K562 (cell line): ENCODE data around the gene FOXI1. TPM values are rescaled to one million over a fixed set of nuclear protein-coding genes. Genes with fewer than 3 reads are reported as not detected.

Source experiments
- ARHGAP35 ChIP-seq: fragments of 450-650 bp; IDR thresholded peaks from 2 replicates; pipeline ENCODE4 v1.6.1; 2018; ENCODE audit not compliant: partially characterized antibody
- ARID2 ChIP-seq: fragments of 450-650 bp; IDR thresholded peaks from 2 replicates; pipeline ENCODE4 v1.6.1; 2017; ENCODE audit warnings: antibody characterized with exemption, mild to moderate bottlenecking
- CHD4 ChIP-seq: fragments of 200-600 bp; sonication (generic); IDR thresholded peaks from 3 replicates; pipeline ENCODE4 v1.6.1; 2012; ENCODE audit warnings: low read depth, mild to moderate bottlenecking, mixed read lengths, low read length, inconsistent platforms; ENCODE audit not compliant: insufficient read depth, insufficient replicate concordance, poor library complexity, severe bottlenecking
- CREB1 ChIP-seq, 2 experiments: sonication (generic) in 1 of 2; formaldehyde crosslinking in 1 of 2; IDR thresholded peaks; 2 replicates each; pipeline versions ENCODE4 v1.6.1 to v1.8.0; 2012 to 2022; ENCODE audit warnings: inconsistent platforms in 1 of 2, mild to moderate bottlenecking in 1 of 2, missing genetic modification reagents in 1 of 2, moderate library complexity in 1 of 2
- CXXC5 ChIP-seq: fragments of 250-450 bp; sonication (Bioruptor Pico); IDR thresholded peaks from 2 replicates; pipeline ENCODE4 v1.8.0; 2022; ENCODE audit warnings: inconsistent platforms, mild to moderate bottlenecking, moderate library complexity
- DMBX1 ChIP-seq: fragments of 250-450 bp; sonication (Bioruptor Pico); IDR thresholded peaks from 2 replicates; pipeline ENCODE4 v1.8.0; 2022; ENCODE audit warnings: inconsistent platforms, mild to moderate bottlenecking, moderate library complexity, borderline replicate concordance
- IRF2 ChIP-seq: sonication (generic); formaldehyde crosslinking; IDR thresholded peaks from 2 replicates; pipeline ENCODE4 v1.8.1; 2022; ENCODE audit warnings: mild to moderate bottlenecking, missing genetic modification reagents
- MTA2 ChIP-seq: fragments of 450-650 bp; IDR thresholded peaks from 2 replicates; pipeline ENCODE4 v1.6.1; 2016; ENCODE audit warnings: low read depth
- NCOA1 ChIP-seq: fragments of 450-650 bp; IDR thresholded peaks from 2 replicates; pipeline ENCODE4 v1.6.1; 2016; ENCODE audit warnings: low read depth
- PPARD ChIP-seq: fragments of 250-450 bp; sonication (Bioruptor Pico); IDR thresholded peaks from 2 replicates; pipeline ENCODE4 v1.8.0; 2022; ENCODE audit warnings: inconsistent platforms, mild to moderate bottlenecking, moderate library complexity
- SMAD2 ChIP-seq: fragments of 150-350 bp; IDR thresholded peaks from 2 replicates; pipeline ENCODE4 v1.6.1; 2014; ENCODE audit warnings: low read depth, mild to moderate bottlenecking, low read length
- SRSF1 ChIP-seq: fragments of 200-400 bp; formaldehyde crosslinking; IDR thresholded peaks from 2 replicates; pipeline ENCODE4 v1.6.1; 2017; ENCODE audit warnings: mild to moderate bottlenecking, low read depth, low read length, moderate library complexity
- TAF15 ChIP-seq: fragments of 200-400 bp; formaldehyde crosslinking; IDR thresholded peaks from 2 replicates; pipeline ENCODE4 v1.6.1; 2017; ENCODE audit warnings: mild to moderate bottlenecking, low read depth, low read length, moderate library complexity
- TBL1XR1 ChIP-seq, 2 experiments: IDR thresholded peaks; 2 replicates each; pipeline ENCODE4 v1.6.1; 2012; ENCODE audit warnings: improper control_type of control experiment in 2 of 2, low read length in 2 of 2, mild to moderate bottlenecking in 1 of 2
- ZNF134 ChIP-seq: fragments of 250-450 bp; sonication (Bioruptor Pico); conservative IDR thresholded peaks from 2 replicates; pipeline ENCODE4 v1.4.0; 2020
- ZNF140 ChIP-seq: fragments of 250-450 bp; sonication (Bioruptor Pico); IDR thresholded peaks from 2 replicates; pipeline ENCODE4 v1.8.0; 2021; ENCODE audit warnings: moderate library complexity, mild to moderate bottlenecking, inconsistent platforms
- ZZZ3 ChIP-seq: fragments of 450-650 bp; IDR thresholded peaks from 2 replicates; pipeline ENCODE4 v1.6.1; 2016; ENCODE audit warnings: antibody characterized with exemption, mild to moderate bottlenecking, moderate library complexity
- polyA plus RNA-seq, 8 experiments: library from polyadenylated mRNA; depleted of rRNA in 4 of 8; stranded (reverse) in 5 of 8; unstranded in 3 of 8; fragments of >200 nt; fragmentation: Nextera tagmentation in 2 of 8; fragmentation: Illumina TruSeq in 1 of 8; extraction: Ambion mirVana in 2 of 8; extraction: Trizol in 1 of 8; gene quantifications; 2 replicates each; pipeline versions ENCODE4 v1.2.1 to v1.2.3, GENCODE V29; 2011 to 2014; ENCODE audit warnings: inconsistent platforms in 1 of 8, missing spikeins in 1 of 8
- total RNA-seq, 7 experiments: library from RNA; depleted of rRNA in 6 of 7; stranded (reverse); fragments of >200 nt in 6 of 7; fragmentation: Illumina TruSeq in 2 of 7; extraction: Trizol in 2 of 7; gene quantifications; 2 replicates each; pipeline versions ENCODE4 v1.2.1 to v1.2.3, GENCODE V29; 2011 to 2021; ENCODE audit warnings: low replicate concordance in 1 of 7
- TF ChIP-seq, protein P1 (sequence below), 3 experiments: fragments of 200-800 bp in 1 of 3; fragments of 250-450 bp in 1 of 3; fragments of 450-650 bp in 1 of 3; sonication (Bioruptor Pico) in 1 of 3; sonication (Bioruptor generic) in 1 of 3; formaldehyde crosslinking in 1 of 3; IDR thresholded peaks; 2 replicates each; pipeline versions ENCODE4 v1.6.1 to v1.8.0; 2016 to 2022; ENCODE audit warnings: mild to moderate bottlenecking in 2 of 3, missing genetic modification characterization in 2 of 3, missing compliant biosample characterization in 1 of 3, moderate library complexity in 1 of 3
- TF ChIP-seq, protein P2 (sequence below): fragments of 250-450 bp; sonication (Bioruptor Pico); IDR thresholded peaks from 2 replicates; pipeline ENCODE4 v1.8.0; 2021; ENCODE audit warnings: borderline replicate concordance, mild to moderate bottlenecking, moderate library complexity; ENCODE audit not compliant: poor library complexity, severe bottlenecking
- TF ChIP-seq, protein P3 (sequence below): fragments of 200-800 bp; sonication (Bioruptor generic); IDR thresholded peaks from 2 replicates; pipeline ENCODE4 v1.6.1; 2017; ENCODE audit warnings: missing genetic modification characterization, missing compliant biosample characterization

The FOXI1 gene
- total and polyA plus RNA-seq, 9 of the 15 experiments (the other 6 are each of a cell fraction or from before 2014, with no cell fraction given) = not detected

DNA sequence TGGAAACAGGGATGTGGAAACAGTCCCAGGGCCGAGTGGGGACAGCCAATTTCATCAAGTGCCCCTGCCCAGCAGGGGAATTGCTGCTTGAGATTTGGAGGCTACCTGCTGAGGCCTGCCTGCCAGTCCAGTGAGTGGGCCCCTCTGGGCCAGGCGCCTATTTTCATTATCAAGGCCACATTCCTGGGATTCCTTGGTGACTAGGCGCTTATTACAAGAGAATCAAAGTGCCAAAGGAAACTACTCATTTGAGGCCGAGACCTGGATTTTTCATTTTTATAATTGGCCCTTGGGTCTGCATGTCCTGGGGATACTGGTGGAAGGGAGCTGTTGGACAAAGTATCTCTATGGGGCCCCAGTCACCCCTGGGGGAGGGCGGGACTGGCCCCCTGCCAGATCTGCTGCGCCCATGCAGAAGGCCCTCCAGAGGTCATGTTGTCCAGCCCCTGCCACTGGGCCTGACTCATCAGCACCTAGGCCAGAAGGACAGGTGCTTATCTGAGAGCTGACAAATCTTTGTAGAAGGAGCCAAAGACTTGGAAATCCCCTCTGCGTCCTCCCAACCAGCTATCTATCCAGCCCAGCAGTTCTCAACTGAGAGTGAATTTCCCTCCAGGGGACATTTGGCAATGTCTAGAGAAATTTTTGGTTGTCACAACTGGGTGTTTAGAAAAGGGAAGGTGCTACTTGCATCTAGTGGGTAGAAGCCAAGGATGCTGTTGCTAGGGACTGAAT is 45.6 kb downstream of the FOXI1 start (continued):
- TF ChIP-seq, protein P1, sequence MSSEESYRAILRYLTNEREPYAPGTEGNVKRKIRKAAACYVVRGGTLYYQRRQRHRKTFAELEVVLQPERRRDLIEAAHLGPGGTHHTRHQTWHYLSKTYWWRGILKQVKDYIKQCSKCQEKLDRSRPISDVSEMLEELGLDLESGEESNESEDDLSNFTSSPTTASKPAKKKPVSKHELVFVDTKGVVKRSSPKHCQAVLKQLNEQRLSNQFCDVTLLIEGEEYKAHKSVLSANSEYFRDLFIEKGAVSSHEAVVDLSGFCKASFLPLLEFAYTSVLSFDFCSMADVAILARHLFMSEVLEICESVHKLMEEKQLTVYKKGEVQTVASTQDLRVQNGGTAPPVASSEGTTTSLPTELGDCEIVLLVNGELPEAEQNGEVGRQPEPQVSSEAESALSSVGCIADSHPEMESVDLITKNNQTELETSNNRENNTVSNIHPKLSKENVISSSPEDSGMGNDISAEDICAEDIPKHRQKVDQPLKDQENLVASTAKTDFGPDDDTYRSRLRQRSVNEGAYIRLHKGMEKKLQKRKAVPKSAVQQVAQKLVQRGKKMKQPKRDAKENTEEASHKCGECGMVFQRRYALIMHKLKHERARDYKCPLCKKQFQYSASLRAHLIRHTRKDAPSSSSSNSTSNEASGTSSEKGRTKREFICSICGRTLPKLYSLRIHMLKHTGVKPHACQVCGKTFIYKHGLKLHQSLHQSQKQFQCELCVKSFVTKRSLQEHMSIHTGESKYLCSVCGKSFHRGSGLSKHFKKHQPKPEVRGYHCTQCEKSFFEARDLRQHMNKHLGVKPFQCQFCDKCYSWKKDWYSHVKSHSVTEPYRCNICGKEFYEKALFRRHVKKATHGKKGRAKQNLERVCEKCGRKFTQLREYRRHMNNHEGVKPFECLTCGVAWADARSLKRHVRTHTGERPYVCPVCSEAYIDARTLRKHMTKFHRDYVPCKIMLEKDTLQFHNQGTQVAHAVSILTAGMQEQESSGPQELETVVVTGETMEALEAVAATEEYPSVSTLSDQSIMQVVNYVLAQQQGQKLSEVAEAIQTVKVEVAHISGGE (CRISPR knock-in tag; IDR thresholded peaks at IDR 0.05) = peak in 1 of 3 experiments; percentile 86; a peak in 2 of 6 replicates
- TF ChIP-seq IRF2 (CRISPR knock-in tag) = no peak
- TF ChIP-seq CXXC5 (CRISPR knock-in tag) = peak; percentile 94
- TF ChIP-seq ARHGAP35 = no peak
- no peak for TF ChIP-seq CHD4
- TF ChIP-seq, protein P2, sequence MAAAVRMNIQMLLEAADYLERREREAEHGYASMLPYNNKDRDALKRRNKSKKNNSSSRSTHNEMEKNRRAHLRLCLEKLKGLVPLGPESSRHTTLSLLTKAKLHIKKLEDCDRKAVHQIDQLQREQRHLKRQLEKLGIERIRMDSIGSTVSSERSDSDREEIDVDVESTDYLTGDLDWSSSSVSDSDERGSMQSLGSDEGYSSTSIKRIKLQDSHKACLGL (CRISPR knock-in tag) = no peak
- no peak for TF ChIP-seq ARID2
- no peak for TF ChIP-seq TAF15
- TF ChIP-seq PPARD (CRISPR knock-in tag) = no peak
- TF ChIP-seq ZNF134 (CRISPR knock-in tag) = no peak
- peak; percentile 85 for TF ChIP-seq NCOA1
- TF ChIP-seq DMBX1 (CRISPR knock-in tag) = peak; percentile 94
- peak; percentile 82 for TF ChIP-seq CREB1 (IDR thresholded peaks at IDR 0.05)
- no peak for TF ChIP-seq CREB1 (CRISPR knock-in tag; IDR thresholded peaks at IDR 0.05)
- no peak for TF ChIP-seq SRSF1
- no peak for TF ChIP-seq ZZZ3
- TF ChIP-seq SMAD2 = no peak
- peak; percentile 97 for TF ChIP-seq MTA2
- TF ChIP-seq ZNF140 (CRISPR knock-in tag) = no peak
- peak in 1 of 2 experiments; percentile 86; a peak in 2 of 4 replicates for TF ChIP-seq TBL1XR1 (IDR thresholded peaks at IDR 0.05; ENCODE audit: low read length in 2 of 2)
- TF ChIP-seq, protein P3, sequence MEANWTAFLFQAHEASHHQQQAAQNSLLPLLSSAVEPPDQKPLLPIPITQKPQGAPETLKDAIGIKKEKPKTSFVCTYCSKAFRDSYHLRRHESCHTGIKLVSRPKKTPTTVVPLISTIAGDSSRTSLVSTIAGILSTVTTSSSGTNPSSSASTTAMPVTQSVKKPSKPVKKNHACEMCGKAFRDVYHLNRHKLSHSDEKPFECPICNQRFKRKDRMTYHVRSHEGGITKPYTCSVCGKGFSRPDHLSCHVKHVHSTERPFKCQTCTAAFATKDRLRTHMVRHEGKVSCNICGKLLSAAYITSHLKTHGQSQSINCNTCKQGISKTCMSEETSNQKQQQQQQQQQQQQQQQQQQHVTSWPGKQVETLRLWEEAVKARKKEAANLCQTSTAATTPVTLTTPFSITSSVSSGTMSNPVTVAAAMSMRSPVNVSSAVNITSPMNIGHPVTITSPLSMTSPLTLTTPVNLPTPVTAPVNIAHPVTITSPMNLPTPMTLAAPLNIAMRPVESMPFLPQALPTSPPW (CRISPR knock-in tag) = peak; percentile 82
